SU-DHL-6 (cell line): ENCODE results near the gene SRL.

Experiments used
- H2AFZ ChIP-seq: fragments of 200-600 bp; sonication (generic); 2 replicates; pipeline ENCODE4 v1.6.1; 2014; ENCODE audit warnings: low read depth, mild to moderate bottlenecking, moderate library complexity, mixed read lengths, antibody characterized with exemption, low read length; ENCODE audit not compliant: severe bottlenecking
- H3F3A ChIP-seq: fragments of 200-600 bp; shearing (Covaris generic); 2 replicates; pipeline ENCODE4 v1.6.0; 2016; ENCODE audit warnings: antibody characterized with exemption, mild to moderate bottlenecking; ENCODE audit not compliant: insufficient read depth
- H3K27ac ChIP-seq: fragments of 200-600 bp; sonication (generic); 2 replicates; pipeline ENCODE4 v1.5.1; 2016; ENCODE audit warnings: low read depth, mild to moderate bottlenecking, low read length, moderate library complexity, mixed read lengths
- H3K27me3 ChIP-seq: fragments of 200-600 bp; sonication (generic), shearing (Covaris generic); 2 replicates; pipeline ENCODE4 v1.6.0; 2014; ENCODE audit warnings: mild to moderate bottlenecking, low read length
- H3K36me3 ChIP-seq: fragments of 200-600 bp; sonication (generic); 2 replicates; pipeline ENCODE4 v1.6.1; 2014; ENCODE audit warnings: mild to moderate bottlenecking, low read length, mixed read lengths
- H3K4me2 ChIP-seq: fragments of 300-600, 200-600 bp; shearing (Covaris generic), sonication (generic); 2 replicates; pipeline ENCODE4 v1.6.0; 2014; ENCODE audit warnings: low read length, low read depth, mild to moderate bottlenecking; ENCODE audit not compliant: poor library complexity, severe bottlenecking
- H3K4me3 ChIP-seq: fragments of 200-600 bp; sonication (generic); 2 replicates; pipeline ENCODE4 v1.5.1; 2014; ENCODE audit warnings: antibody characterized with exemption, low read length, mild to moderate bottlenecking, mixed read lengths; ENCODE audit not compliant: insufficient read depth, poor library complexity, severe bottlenecking
- H3K79me2 ChIP-seq: fragments of 200-600 bp; sonication (generic); 2 replicates; pipeline ENCODE4 v1.6.1; 2014; ENCODE audit warnings: mild to moderate bottlenecking, low read length, moderate library complexity; ENCODE audit not compliant: insufficient read depth
- H3K9ac ChIP-seq: fragments of 200-600 bp; sonication (generic); 2 replicates; pipeline ENCODE4 v1.7.0; 2014; ENCODE audit warnings: mild to moderate bottlenecking, low read length
- H3K9me2 ChIP-seq: fragments of 200-600 bp; sonication (generic); replicated peaks from 2 replicates; pipeline ENCODE4 v1.6.1; 2014; ENCODE audit warnings: low read length; ENCODE audit not compliant: insufficient read depth
- H3K9me3 ChIP-seq: fragments of 200-600 bp; sonication (generic); 2 replicates; pipeline ENCODE4 v1.6.1; 2014; ENCODE audit warnings: low read length, mixed read lengths; ENCODE audit not compliant: insufficient read depth
- H4K20me1 ChIP-seq: fragments of 200-600 bp; sonication (generic); 2 replicates; pipeline ENCODE4 v1.6.1; 2014; ENCODE audit warnings: low read depth, mild to moderate bottlenecking, antibody characterized with exemption, low read length, moderate library complexity, mixed read lengths
- CTCF ChIP-seq: fragments of 200-600 bp; sonication (generic); IDR thresholded peaks from one replicate; pipeline ENCODE4 v1.5.1; 2017; ENCODE audit warnings: antibody characterized with exemption, mild to moderate bottlenecking, low read length, moderate library complexity; ENCODE audit not compliant: insufficient read depth, poor library complexity, severe bottlenecking
- EZH2phosphoT487 ChIP-seq: fragments of 200-600 bp; sonication (generic), shearing (Covaris generic); conservative IDR thresholded peaks from 2 replicates; pipeline ENCODE4 v1.6.1; 2018; ENCODE audit warnings: mild to moderate bottlenecking, antibody characterized with exemption, low read length, moderate library complexity, mixed read lengths

The SRL gene

GRCh38 chr16:4241928-4242283 lies at the start of gene SRL:
Gene SRL (minus strand): TSS chr16:4242080. CDS start chr16:4242067, 13 bp downstream.
- no peak for TF ChIP-seq EZH2phosphoT487
- no peak for TF ChIP-seq CTCF
- Histone ChIP-seq H3K9me2 (no peaks in the 10 kb centered on the region), H3K9ac (no peak within 1 kb of the TSS), H3K27me3 (no peaks in the 10 kb centered on the region), H3K4me2 (no peak within 1 kb of the TSS), H3F3A (no peaks in the 10 kb centered on the region), H3K9me3 (no peaks in the 10 kb centered on the region; the same call in 1 of the 2 replicates), H3K4me3 (no peak within 1 kb of the TSS), H3K27ac (no peak within 1 kb of the TSS), H3K36me3 (no peaks in the 10 kb centered on the region), H4K20me1 (no peaks in the 10 kb centered on the region), H2AFZ (no peak within 1 kb of the TSS), H3K79me2 (no peaks in the 10 kb centered on the region)

DNA sequence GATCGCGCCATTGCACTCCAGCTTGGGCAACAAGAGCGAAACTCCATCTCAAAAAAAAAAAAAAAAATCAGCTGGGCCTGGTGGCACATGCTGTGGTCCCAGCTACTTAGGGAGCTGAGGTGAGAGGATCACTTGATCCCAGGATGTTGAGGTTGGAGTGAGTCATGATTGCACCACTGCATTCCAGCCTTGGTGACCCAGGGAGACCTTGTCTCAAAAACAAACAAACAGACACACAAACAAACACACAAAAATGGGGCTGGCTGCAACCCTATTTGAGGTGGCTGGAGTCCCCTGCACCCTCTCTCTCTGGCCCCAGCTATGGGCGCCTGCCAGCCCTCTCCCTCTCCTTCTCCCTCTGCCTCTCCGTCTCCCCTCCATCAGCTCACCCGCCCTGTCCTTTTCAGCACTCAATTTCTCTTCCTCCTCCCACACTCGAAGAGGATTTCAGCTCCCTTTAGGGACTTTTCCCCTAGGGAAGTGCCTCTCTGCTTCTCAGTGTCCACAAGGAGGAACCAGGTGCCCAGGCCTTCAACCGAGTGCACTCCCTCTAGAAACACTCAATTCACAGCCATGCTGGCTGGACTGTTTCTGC lies 48.5 kb upstream of the SRL start:
- Histone ChIP-seq H3F3A (0 out of 2 replicates have a peak, but pooled peaks cover under 1% of the 10 kb centered on the region), H2AFZ (no peak overlapping the region), H3K27me3 (no peaks in the 10 kb centered on the region), H3K79me2 (no peaks in the 10 kb centered on the region), H3K36me3 (no peaks in the 10 kb centered on the region), H3K9ac (no peak overlapping the region), H3K9me3 (no peaks in the 10 kb centered on the region), H3K4me2 (no peak overlapping the region), H4K20me1 (no peaks in the 10 kb centered on the region), H3K9me2 (no peaks in the 10 kb centered on the region), H3K27ac (no peak overlapping the region), H3K4me3 (no peak overlapping the region)
- TF ChIP-seq CTCF (no peak), EZH2phosphoT487 (no peak)

DNA sequence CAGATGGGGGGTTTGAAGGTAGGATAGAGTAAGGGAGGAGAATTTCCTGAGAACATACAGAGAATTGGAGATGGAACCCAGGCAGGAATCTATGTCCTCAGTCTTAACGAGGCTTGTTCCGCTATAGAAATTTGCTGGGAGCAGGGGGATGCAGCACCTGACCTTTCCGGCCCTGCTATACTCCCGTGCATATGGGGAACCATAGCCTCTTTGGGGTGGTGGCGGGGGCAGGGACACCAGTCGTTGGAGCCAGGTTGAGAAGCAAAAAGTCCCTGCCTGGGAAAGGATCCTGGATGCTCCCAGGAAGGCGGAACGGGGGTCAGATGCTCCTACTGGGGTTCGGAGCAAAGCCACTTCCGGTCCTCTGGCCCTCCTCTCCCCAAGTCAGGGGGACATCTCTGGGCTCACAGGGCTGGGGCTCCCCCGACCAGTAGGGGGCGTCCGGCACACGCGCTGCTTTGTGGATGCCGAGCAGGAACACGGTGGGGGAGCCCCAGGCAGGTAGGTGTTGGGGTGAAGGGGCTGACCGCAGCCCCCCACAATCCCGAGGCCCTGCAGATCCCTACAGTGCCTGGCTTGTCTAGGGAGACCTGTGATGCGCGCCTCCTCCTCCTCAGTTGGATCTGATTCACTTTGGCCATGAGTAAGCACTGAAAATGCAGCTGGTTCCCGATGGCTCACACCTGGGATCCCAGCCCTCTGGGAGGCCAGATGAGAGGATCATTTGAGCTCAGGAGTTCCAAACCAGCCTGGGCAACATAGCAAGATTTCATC lies 46.5 kb upstream of the SRL start:
- Histone ChIP-seq H3K9ac (0 out of 2 replicates have a peak overlapping the region, but pooled peaks have one; percentile 10), H3K27ac (no peak overlapping the region), H3K27me3 (no peaks in the 10 kb centered on the region), H4K20me1 (no peaks in the 10 kb centered on the region), H3K36me3 (no peaks in the 10 kb centered on the region), H3K79me2 (no peaks in the 10 kb centered on the region), H2AFZ (no peak overlapping the region), H3K9me3 (no peaks in the 10 kb centered on the region), H3F3A (no peaks in the 10 kb centered on the region), H3K4me2 (no peak overlapping the region), H3K9me2 (no peaks in the 10 kb centered on the region), H3K4me3 (no peak overlapping the region)
- no peak for TF ChIP-seq EZH2phosphoT487
- TF ChIP-seq CTCF, result peak; percentile 97
